Activated CD8-positive, alpha-beta memory T cell treated with anti-CD3 and anti-CD28 coated beads for 1 hour (primary cell): Measurements from ENCODE around the gene SNRNP40.
"Not testable (repeated sequence)": the region's sequence is repeated elsewhere in the genome, so short reads cannot be mapped to it uniquely, and the experiment has no call there.

Source experiments
- DNase-seq, 2 donors: peaks; one replicate each; pipeline ENCODE4 v3.0.0-alpha.2; 2020; ENCODE audit warnings: low read depth in 1 of 2; ENCODE audit errors: extremely low read depth in 1 of 2

The SNRNP40 gene

GRCh38 chr1:31287791-31288190 lies 8.8 kb downstream of the SNRNP40 start:
- not testable (repeated sequence) for DNase-seq

- not testable (repeated sequence) for DNase-seq
Measured at GRCh38 chr1:31282426-31282825, 14.2 kb downstream of the SNRNP40 start.

DNA sequence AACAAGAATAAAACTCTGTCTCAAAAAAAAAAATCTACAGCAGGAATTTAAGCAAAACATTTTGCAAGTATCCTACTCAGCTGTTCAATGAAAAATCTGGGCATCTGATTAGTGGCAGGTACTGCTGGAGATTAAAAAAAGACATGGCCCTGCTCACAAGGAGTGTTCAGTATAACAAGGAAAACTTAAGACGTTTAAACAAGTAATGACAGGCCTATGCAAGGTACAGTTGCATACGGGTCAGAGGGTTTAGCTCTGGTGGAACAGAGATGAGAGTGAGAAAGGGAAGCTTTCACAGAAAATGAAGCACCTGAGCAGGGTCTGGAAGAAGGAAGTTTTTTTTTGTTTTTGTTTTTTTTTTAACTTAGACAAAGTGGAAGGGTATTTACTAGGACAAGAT lies 23.0 kb downstream of the SNRNP40 start:
- DNase-seq, result no peak

DNA sequence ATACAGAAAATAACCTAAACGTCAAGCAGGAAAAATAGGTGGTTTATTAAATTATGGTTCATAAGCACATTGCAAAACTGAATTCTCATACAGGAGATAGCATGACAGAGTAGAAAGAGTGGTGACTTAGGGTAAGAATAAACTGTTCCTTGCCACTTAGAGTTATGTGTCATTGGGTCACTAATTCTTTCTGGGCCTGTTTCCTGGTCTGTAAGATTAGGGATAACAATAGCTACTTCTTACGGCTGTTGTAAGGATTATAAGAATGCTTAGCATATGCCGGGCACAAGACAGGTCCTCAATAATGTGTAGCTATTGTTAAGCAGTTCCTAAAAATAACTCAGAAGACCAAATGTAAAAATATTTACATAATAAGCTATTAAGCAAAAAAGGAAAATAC lies 24.2 kb downstream of the SNRNP40 start:
- no peak for DNase-seq

DNA sequence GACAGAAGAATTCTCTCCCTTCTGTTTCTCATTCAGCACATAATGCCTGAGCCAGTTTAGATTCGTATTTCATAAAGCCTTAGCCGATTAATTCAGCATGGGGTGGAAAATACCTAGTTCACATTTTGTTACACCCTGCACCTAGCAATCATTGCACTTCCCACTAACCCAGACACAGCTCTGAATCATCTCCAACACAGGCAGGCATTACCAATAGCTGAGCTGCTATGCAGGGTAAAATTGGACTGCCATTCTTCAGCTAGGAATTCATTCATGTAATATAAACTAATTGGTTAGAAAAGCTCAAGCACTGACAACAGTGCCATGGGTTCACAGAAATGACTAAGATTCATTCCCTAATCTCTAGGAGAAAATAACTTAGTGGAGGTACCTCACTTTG lies 30.0 kb downstream of the SNRNP40 start:
- DNase-seq, result no peak

- no peak for DNase-seq
Measured at GRCh38 chr1:31264790-31265386, 31.7 kb downstream of the SNRNP40 start.

GRCh38 chr1:31263408-31263807 lies 33.2 kb downstream of the SNRNP40 start:
- no peak for DNase-seq

DNA sequence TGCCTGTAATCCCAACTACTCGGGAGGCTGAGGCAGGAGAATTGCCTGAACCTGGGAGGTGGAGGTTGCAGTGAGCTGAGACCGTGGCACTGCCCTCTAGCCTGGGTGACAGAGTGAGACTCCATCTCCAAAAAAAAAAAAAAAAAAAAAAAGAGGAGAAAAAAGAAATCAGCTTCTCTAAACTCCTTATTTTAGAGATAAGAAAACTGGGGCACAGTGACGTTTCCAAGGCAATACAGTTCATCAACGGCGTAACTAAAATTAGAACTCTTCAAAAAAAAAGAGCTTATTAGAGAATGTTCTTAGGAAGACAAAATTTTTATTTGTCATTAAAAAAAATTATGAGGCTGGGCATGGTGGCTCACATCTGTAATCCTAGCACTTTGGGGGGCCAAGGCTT lies 34.2 kb downstream of the SNRNP40 start:
- DNase-seq, result not testable (repeated sequence)

DNA sequence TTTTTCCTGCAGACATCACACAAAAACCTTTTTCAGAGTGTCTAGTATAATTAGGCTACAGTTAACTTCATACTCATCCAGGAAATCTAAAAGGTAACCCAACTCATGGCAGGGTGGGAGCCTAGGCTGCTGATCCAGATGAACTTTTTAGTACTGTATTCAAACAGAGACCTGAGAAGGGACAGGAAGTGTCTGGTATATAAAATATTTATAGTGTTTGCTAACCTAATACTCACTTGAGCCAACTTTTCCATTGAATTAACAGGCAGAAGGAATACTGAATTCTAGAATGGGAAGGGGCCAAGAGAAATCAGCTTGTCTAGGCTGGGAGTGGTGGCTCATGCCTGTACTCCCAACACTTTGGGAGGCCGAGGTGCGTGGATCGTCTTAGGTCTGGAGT lies 34.7 kb downstream of the SNRNP40 start:
- DNase-seq, result no peak

- DNase-seq, result no peak
Measured at GRCh38 chr1:31259746-31260145, 36.8 kb downstream of the SNRNP40 start.

DNA sequence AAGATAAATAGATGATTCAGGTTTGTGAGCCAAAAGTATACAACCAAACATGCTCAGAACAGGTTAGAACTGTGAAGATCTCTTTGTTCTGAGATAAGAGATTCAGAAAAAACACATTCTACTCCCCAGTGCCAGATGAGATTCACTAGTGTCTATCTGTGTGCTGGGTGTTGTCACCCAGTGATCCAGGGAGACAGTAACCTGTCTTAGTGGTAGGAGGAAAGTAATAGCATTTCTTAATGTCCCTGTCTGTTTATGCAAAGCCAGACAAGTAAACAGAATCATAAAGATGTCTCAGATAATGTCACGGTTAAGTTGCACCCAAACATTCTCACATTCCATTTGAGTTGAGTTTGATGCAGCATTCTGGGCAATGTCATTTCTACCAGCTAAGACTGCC lies 38.0 kb downstream of the SNRNP40 start:
- DNase-seq, result no peak

- no peak for DNase-seq
Measured at GRCh38 chr1:31257213-31257612, 39.4 kb downstream of the SNRNP40 start.

- no peak for DNase-seq
Measured at GRCh38 chr1:31249854-31250253, 46.7 kb downstream of the SNRNP40 start.

DNA sequence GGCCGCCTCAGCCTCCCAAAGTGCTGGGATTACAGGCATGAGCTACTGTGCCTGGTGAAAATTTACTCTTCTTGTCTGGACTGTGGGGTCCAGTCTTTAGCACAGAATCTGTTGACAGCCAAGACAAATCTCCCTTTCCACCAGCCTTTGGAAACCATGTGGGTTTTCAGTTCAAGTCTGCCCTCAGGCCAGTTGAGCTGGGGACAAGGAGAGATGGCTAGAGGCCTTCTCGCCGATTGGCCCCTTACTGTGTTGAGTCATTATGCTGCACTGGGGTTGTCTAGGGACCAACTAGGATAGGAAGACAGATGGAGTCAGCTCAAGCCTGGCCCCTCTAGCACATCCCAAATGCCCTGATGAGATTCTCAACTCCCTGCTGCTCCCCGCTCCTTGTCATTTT lies 48.3 kb downstream of the SNRNP40 start:
- no peak for DNase-seq

DNA sequence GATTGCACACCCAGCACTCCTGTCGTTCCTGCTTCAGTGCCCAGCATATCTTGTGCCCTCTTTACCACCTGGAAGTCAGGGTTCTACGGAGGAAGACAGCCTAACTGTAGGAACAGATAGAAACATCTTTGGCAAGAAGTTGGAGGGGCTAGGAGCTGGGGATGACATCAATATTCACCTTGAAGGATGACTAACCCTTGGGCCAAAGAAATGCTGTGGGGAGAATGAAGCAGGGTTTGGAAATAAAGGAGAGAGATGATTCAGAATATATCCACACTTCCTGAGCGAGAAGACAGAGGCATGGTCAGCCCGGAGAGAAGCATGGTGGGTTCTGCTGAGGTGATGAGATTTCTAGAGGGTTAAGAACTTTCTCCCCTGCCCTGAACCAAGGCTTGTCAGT lies 52.3 kb downstream of the SNRNP40 start:
- no peak for DNase-seq

GRCh38 chr1:31243501-31244286 lies 52.9 kb downstream of the SNRNP40 start:
- no peak for DNase-seq

- no peak for DNase-seq
Measured at GRCh38 chr1:31241321-31241720, 55.3 kb downstream of the SNRNP40 start.

GRCh38 chr1:31239653-31240241 lies 56.8 kb downstream of the SNRNP40 start, which contains the start of gene NKAIN1:
Gene NKAIN1, minus strand, starts transcription at chr1:31239887. Its CDS starts 340 bp downstream, at chr1:31239547.
- no peak for DNase-seq

DNA sequence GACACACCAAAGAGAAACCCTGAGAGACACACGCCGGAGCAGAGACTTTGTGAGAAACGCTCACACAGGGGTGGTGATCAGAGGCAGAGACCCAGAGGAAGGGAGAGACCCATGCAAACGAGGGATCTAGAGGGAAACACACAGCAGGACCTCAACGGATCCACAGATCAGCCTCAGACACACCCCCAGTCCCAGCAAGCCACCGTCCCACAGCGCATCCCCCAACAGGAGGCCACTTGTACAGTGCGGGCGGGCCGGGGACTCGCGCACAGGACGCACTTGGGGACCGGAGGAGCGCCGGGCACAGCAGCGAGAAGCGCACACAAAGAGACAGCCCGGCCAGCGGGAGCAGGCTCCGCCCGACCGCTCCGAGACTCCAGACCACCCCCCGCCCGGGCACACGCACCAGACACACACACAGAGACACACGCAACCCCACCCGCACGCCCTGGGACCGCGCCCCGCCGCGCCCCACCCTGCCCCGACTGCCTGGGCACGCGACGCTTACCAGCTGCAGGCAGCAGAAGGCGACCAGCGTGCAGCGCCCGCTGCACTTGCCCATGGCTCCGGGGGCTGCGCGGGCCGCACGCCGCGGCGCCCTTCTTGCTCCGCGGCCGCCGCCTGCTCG lies 57.5 kb downstream of the SNRNP40 start:
- no peak for DNase-seq

- no peak for DNase-seq
Measured at GRCh38 chr1:31238612-31238985, 58.0 kb downstream of the SNRNP40 start.

- DNase-seq, result no peak
Measured at GRCh38 chr1:31234870-31235269, 61.7 kb downstream of the SNRNP40 start.
